SJCRH30 (cell line): ENCODE results near the gene POLR3K. TPM values are rescaled to one million over a fixed set of nuclear protein-coding genes. Genes with fewer than 3 reads are reported as not detected.
"Not testable (repeated sequence)": the region's sequence is repeated elsewhere in the genome, so short reads cannot be mapped to it uniquely, and the experiment has no call there.

ENCODE experiments used
- DNase-seq, 2 experiments: peaks; one replicate each; pipeline ENCODE4 v3.0.0-alpha.2; 2015 to 2020
- H3K27ac ChIP-seq: fragments of 250-450 bp; sonication (Bioruptor Pico); 2 replicates; pipeline ENCODE4 v1.5.1; 2020; ENCODE audit warnings: mild to moderate bottlenecking, moderate library complexity
- H3K27me3 ChIP-seq: fragments of 250-450 bp; sonication (Bioruptor Pico); 2 replicates; pipeline ENCODE4 v1.5.1; 2020; ENCODE audit warnings: mild to moderate bottlenecking, moderate library complexity
- H3K36me3 ChIP-seq: fragments of 250-450 bp; sonication (Bioruptor Pico); 2 replicates; pipeline ENCODE4 v1.5.1; 2020; ENCODE audit warnings: mild to moderate bottlenecking, moderate library complexity
- H3K4me1 ChIP-seq: fragments of 250-450 bp; sonication (Bioruptor Pico); 2 replicates; pipeline ENCODE4 v1.5.1; 2020; ENCODE audit warnings: mild to moderate bottlenecking, moderate library complexity
- H3K4me3 ChIP-seq: fragments of 250-450 bp; sonication (Bioruptor Pico); 2 replicates; pipeline ENCODE4 v1.5.1; 2020; ENCODE audit warnings: mild to moderate bottlenecking, moderate library complexity
- H3K9me3 ChIP-seq: fragments of 250-450 bp; sonication (Bioruptor Pico); replicated peaks from 2 replicates; pipeline ENCODE4 v1.5.1; 2020; ENCODE audit warnings: mild to moderate bottlenecking, moderate library complexity
- total RNA-seq: library from RNA; depleted of rRNA; stranded (reverse); fragments of >200 nt; shearing (Covaris generic); gene quantifications from 2 replicates; pipeline ENCODE4 v1.2.3, GENCODE V29; 2014

Gene POLR3K
- total RNA-seq, 1 experiment from 2014 or later, result 24.3 TPM

DNA sequence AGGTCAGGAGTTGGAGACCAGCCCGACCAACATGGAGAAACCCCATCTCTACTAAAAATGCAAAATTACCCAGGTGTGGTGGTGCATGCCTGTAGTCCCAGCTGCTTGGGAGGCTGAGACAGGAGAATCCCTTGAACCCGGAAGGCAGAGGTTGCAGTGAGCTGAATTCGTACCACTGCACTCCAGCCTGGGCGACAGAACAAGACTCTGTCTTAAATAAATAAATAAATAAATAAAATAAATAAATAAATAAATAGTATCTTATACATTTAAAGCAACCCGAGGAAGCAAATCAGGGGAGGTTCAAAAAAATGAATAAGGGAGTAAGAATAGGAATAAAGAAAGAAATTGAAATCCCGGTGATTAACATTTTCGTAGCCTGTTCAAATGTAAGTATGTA, 6.9 kb downstream of the POLR3K start:
- not testable (repeated sequence) for H3K4me3 ChIP-seq, H3K27me3 ChIP-seq, H3K4me1 ChIP-seq, DNase-seq, H3K9me3 ChIP-seq, H3K27ac ChIP-seq
- H3K36me3 ChIP-seq, result peaks cover 60% of the 10 kb centered on the region

DNA sequence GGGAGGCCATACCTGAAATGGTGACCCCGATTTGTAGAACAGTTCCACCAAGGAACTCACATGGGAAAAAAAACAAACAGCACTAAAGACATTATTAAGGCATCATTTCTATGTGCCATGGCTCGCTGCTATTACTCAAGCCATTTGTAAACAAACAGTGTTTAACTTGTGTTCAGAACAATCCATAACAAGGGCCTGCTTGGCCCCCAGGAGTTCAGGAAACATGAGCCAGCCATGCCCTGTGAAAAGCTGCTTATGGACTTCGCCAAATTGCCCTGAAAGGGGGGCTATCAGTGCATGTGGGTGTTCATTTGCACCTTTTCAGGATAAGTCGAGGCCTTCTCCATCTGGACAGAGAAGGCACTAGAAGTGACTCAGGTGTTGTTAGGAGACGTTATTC, 8.0 kb downstream of the POLR3K start:
- no peak overlapping the region for H3K27ac ChIP-seq

DNA sequence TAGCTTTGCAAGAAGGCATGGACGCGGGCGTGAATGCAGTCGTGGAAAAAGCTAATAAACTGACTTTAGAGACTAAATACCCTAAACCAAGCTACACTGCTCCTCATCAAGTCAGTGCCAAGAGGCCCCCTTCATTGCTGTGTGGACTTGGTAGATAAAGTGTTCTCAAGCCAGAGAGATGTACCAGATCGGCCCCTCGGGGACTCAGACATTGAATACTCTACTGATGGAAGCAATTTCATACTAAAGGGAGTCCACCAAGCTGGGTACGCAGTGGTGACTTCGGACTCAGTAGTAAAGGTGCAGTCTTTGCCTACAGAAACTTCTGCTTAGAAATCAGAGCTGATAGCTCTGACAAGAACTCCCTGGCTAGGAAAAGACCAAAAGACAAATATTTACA, 8.8 kb downstream of the POLR3K start:
- peaks cover 47% of the 10 kb centered on the region for H3K36me3 ChIP-seq
- H3K9me3 ChIP-seq, result no peaks in the 10 kb centered on the region
- H3K4me1 ChIP-seq, result no peaks in the 10 kb centered on the region
- no peaks in the 10 kb centered on the region for H3K27me3 ChIP-seq
- DNase-seq, result no peak
- no peak overlapping the region for H3K4me3 ChIP-seq
- no peak overlapping the region for H3K27ac ChIP-seq

More for the DNA sequence above, 8.0 kb downstream of the POLR3K start:
- Histone ChIP-seq H3K9me3 (no peaks in the 10 kb centered on the region), H3K4me1 (no peaks in the 10 kb centered on the region), H3K4me3 (no peak overlapping the region), H3K36me3 (peaks cover 50% of the 10 kb centered on the region), H3K27me3 (no peaks in the 10 kb centered on the region)
- DNase-seq, result no peak

DNA sequence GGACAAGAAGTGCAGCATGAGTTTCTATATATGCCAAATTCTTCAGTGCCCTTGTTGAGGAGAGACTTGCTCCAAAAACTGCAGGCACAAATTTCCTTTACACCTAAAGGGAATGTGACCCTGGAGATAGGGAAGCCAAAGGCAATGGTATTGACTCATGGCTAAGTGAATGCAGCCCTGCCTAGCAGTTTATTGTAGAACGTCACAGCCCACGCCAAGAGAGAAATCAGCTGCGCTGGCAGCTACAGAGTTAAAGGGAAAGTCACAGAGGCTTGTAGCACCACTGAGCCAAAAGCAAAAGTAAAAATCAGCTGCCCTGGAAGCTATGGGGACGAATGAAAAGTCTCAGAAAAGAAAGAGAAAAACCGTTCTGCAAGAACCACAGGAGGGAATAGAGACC, 10.1 kb downstream of the POLR3K start:
- H3K9me3 ChIP-seq, result no peaks in the 10 kb centered on the region
- no peak for DNase-seq
- no peak overlapping the region for H3K4me3 ChIP-seq
- H3K4me1 ChIP-seq, result no peaks in the 10 kb centered on the region
- peaks cover 43% of the 10 kb centered on the region for H3K36me3 ChIP-seq
- H3K27me3 ChIP-seq, result no peaks in the 10 kb centered on the region
- H3K27ac ChIP-seq, result no peak overlapping the region

DNA sequence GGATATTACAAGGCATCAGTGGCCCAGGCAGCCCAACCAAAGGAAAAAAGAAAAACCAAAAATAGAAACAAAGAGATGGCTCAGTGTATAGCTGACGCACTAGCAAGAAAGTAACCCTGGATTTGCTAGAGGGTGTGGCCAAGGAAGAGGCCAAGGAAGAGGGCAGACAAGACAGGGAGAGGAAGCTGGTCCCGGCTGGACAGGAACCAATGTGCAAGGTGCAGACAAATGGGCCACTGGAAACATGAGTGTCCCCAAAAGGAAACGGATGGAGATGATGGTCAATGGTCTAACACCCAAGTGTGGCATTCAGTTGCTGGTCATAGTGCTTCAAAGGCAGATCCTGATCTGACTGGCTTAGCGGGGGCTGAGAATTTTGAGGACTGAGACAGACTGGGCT, 10.7 kb downstream of the POLR3K start:
- no peak overlapping the region for H3K27ac ChIP-seq
- no peaks in the 10 kb centered on the region for H3K9me3 ChIP-seq
- H3K36me3 ChIP-seq, result peaks cover 39% of the 10 kb centered on the region
- no peak overlapping the region for H3K4me3 ChIP-seq
- DNase-seq, result no peak
- H3K4me1 ChIP-seq, result no peaks in the 10 kb centered on the region
- H3K27me3 ChIP-seq, result no peaks in the 10 kb centered on the region

DNA sequence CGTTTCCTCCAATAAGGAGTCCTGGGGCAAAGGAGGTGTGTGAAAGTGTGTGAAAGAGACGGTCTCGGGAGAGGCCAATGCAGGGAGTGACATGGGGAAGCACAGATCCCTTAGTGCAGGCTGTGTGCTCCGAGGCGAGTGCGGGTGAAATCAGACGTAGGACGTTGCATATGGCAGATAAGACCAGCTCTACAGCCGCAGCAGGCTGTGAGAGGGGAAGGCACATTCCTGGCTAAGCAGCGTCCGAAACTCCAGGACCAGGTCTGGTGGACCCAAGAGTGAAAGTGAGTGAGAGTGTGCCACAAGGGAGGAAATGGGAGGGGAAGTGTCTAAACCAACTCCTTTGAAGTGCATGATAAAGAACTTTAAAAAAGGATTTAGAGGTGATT, 11.3 kb downstream of the POLR3K start:
- no peak overlapping the region for H3K27ac ChIP-seq
- DNase-seq, result no peak

DNA sequence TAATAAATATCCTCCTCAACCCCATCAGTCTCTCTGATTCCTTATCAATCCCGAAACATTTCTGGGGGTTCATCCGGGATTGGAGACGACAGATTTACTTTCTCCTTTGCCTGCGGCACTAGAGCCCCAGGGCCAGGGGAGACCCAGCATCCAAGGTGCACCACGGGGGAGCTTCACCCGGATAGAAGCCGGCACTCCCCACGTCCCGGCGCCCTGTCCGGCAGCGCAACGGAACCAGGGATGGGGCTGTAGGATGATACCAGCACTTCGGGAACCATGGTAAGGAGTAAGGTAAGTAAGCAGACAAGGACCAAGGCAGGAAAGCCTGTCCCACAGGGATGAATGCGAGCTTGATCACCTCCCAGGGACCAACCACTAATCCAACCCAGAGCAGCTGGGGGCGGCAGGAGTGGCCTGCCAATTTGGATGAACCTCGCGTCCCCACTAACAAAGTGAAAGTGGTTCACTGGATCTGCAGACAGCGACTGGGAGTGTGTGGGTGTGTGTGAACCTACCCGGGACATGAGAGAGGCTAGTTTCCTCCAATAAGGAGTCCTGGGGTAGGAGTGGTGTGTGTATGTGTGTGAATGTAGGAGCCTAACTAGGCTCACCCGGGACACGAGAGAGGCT, 11.9 kb downstream of the POLR3K start:
- no peaks in the 10 kb centered on the region for H3K4me1 ChIP-seq
- H3K27ac ChIP-seq, result no peak overlapping the region
- no peak for DNase-seq
- no peaks in the 10 kb centered on the region for H3K9me3 ChIP-seq
- H3K27me3 ChIP-seq, result no peaks in the 10 kb centered on the region
- H3K4me3 ChIP-seq, result no peak overlapping the region
- peaks cover 32% of the 10 kb centered on the region for H3K36me3 ChIP-seq

More for the DNA sequence above, 11.3 kb downstream of the POLR3K start:
- no peaks in the 10 kb centered on the region for H3K4me1 ChIP-seq
- H3K36me3 ChIP-seq, result peaks cover 35% of the 10 kb centered on the region
- no peaks in the 10 kb centered on the region for H3K27me3 ChIP-seq
- H3K4me3 ChIP-seq, result no peak overlapping the region
- H3K9me3 ChIP-seq, result no peaks in the 10 kb centered on the region

DNA sequence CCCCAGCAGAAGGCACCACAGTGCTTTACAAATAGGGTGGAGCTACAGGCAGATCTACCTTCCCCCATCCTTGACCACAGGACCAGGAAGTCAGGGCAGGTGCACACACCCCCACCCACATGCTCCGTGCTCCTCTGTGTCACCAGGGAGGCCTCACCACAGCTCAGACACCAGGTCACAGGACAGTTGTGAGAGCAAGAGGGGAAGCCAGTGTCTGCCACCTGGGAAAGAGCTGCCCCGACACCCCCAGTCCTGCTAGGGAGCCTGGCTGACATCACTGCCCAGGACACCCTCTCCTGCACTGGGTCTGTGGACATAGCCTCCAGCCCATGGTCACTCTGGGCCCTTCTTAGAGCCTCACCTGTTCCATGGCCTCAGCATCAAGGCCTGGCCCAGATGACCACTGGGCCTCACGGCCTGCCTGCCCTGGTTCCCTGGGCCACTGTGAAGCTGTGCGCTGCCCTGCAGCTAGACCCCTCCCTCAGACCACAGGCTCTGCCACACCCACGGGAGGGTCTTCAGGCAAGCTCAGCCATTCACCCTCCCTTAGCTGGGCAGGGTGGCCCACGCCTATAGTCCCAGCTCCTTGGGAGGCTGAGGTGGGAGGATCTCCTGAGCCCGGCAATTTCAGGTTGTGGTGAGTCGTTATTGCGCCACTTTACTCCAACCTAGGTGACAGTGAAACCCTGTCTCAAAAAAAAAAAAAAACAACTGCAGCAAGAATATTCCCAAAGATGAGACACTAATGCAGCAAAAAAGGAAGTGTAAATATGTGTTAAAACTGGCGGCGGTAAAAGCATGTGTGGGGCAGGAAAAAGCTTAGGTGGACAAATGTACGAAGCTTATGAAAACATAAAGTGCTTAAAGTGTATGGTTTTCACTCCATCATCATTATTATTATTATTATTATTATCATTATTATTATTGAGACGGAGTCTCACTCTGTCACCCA, 14.2 kb downstream of the POLR3K start:
- H3K4me3 ChIP-seq, result no peak overlapping the region
- H3K36me3 ChIP-seq, result peaks cover 18% of the 10 kb centered on the region
- DNase-seq, result no peak
- H3K27me3 ChIP-seq, result no peaks in the 10 kb centered on the region
- no peaks in the 10 kb centered on the region for H3K9me3 ChIP-seq
- H3K4me1 ChIP-seq, result no peaks in the 10 kb centered on the region
- no peak overlapping the region for H3K27ac ChIP-seq

DNA sequence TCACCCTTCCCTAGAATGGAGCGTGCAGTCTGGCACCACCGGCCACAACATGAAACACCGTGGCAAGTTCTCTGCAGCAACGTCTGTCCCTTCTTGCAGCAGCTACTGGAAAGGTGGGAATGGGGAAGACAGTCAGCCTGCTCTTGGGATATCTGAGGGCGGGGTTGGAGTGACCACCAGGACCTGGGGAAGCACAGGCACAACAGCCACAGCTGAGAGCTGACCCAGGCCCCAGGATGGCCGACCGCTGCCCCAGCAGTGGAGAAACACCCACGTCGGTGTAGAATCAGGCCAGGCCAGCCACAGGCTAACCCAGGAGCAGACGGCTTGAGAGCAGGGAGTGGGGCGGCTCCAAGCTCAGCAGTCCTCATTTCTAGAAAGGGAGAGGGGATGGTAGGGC, 15.2 kb downstream of the POLR3K start:
- H3K27me3 ChIP-seq, DNase-seq, H3K4me1 ChIP-seq, H3K9me3 ChIP-seq, H3K4me3 ChIP-seq, H3K27ac ChIP-seq: not testable (repeated sequence)
- H3K36me3 ChIP-seq, result peaks cover 10% of the 10 kb centered on the region

DNA sequence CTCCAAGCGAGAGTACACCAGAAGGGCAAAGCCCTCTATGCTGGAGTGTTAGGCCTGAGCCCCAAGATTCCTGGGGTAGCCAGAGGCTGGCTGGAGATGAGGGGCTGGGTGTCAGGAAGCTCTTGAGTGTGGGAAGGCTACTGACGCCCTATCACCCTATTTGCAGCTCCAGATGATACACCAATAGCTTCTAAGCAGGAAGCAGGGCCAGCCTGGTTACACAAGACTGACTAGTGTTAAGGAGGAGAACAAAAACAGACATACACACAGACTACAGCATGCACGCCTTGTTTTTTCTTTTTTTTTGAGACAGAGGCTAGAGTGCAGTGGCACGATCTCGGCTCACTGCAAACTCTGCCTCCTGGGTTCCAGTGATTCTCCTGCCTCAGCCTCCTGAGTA, 15.9 kb downstream of the POLR3K start:
- Histone ChIP-seq H3K9me3 (no peaks in the 10 kb centered on the region), H3K4me1 (no peaks in the 10 kb centered on the region), H3K27me3 (no peaks in the 10 kb centered on the region), H3K27ac (no peak overlapping the region), H3K4me3 (no peak overlapping the region), H3K36me3 (peaks cover 3% of the 10 kb centered on the region)
- no peak for DNase-seq

DNA sequence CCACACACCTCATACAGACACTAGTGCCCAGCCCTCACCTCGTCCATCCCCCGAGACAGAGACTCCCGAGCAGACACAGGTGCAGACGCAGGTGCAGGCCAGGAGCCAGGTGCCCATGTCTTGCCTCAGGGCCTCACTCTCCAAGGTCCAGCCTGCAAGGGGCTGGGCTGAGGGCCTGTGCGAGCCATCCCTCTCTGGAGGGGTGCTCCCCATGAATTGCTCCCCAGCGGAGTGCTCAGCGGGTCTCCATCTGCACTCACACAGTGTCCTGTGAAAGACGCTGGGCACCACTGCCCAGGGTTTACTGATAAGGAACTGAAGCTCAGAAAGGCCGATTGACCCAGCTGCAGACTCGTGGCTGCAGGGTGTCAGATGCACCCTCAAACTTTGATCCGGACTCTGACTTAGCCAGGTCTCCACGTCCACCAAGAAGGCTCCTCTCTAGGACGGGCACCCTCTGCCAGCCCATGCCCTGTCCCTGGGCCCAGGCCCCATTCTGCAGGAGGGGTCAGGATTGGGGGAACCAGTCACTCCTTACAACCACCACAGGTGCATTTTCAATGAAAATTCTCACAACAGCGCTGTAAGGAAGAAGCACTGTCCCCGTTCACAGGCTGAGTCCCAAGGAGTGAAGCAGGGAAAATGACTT, 16.9 kb downstream of the POLR3K start:
- Histone ChIP-seq H3K4me3 (no peak overlapping the region), H3K9me3 (no peaks in the 10 kb centered on the region), H3K4me1 (no peaks in the 10 kb centered on the region), H3K36me3 (peaks cover 2% of the 10 kb centered on the region), H3K27me3 (no peaks in the 10 kb centered on the region), H3K27ac (no peak overlapping the region)
- DNase-seq, result no peak

DNA sequence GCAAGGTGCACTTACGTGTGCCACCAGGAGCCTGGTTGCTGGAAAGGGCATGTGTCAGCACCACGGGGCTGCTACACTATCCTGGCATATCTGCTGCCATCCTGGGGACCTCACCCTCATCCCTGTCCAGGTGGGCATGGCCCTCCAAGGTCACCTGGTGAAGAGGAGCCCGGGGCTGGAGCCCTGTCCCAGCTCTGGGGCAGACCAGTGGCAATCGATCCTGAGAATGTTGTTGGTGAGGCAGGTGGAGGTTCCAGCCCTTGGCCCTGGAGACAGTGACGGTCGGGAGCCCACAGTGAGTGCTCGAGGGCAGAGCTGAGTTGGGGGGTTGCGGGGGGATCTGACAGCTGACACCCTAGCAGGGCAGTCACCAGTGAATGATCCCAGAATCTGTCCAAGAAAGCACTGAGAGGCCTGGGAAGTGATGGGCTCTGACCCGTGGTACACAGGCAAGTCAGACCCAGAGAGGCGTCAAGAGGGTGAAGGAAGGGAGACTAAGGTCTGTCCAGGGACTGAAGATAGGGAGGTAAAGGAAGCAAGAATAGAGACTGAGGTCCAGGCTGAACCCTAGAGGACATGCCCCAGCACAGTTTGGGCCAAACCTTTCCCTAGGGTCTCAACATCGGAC, 17.6 kb downstream of the POLR3K start:
- Histone ChIP-seq H3K4me3 (no peak overlapping the region), H3K27ac (no peak overlapping the region), H3K9me3 (no peaks in the 10 kb centered on the region), H3K4me1 (no peaks in the 10 kb centered on the region), H3K36me3 (peaks cover 2% of the 10 kb centered on the region), H3K27me3 (no peaks in the 10 kb centered on the region)
- no peak for DNase-seq

DNA sequence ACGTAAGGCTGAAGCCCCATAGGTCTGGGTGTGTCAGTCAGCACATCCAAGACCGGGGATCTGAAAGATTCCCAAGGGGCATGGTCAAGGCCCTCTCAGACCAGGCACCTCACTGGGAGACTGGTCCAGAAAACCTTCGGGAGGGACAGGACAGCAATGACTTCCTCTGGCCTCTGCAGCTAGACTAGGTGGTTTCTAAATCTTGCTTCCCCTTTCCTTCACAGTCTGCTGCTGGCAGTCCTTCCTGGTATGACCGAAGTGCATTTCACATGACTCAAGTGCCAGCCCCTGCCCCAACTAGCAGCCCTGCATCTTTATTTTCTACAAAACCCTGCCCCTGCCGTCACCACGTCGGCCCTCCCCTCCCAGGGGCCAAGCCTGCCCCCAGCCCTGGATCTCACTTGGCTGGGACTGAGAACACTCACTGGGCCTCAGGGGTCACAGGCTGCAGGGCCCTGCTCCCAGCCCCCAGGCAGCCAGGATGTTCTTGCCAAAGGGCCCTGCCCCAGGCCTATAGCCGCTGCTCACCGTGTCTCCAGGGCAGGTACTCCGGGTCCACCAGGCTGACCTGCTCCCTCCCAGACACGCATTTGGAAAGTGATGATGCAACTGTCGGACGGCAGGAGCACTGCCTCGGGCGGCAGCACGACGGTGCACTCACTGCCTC, 18.3 kb downstream of the POLR3K start:
- H3K9me3 ChIP-seq, result no peaks in the 10 kb centered on the region
- H3K4me1 ChIP-seq, result no peaks in the 10 kb centered on the region
- H3K36me3 ChIP-seq, result peaks cover 2% of the 10 kb centered on the region
- H3K4me3 ChIP-seq, result no peak overlapping the region
- H3K27ac ChIP-seq, result no peak overlapping the region
- H3K27me3 ChIP-seq, result no peaks in the 10 kb centered on the region
- no peak for DNase-seq

DNA sequence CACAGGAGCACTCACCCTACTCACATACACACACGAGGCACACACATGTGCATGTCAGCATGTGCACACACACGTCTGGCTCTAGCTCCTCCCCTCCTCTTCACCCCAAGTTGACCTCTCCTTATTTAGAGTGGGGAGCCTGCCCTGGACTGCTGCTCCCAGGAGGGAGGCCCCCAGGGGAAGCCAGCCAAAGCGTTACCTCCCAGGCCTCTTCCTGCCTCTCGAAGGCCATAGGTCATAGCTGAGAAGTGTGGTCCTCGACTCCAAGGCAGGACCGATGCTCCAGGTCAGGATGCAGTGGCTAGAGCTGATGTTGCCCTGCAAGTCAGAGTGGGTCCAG, 18.8 kb downstream of the POLR3K start:
- no peaks in the 10 kb centered on the region for H3K36me3 ChIP-seq
- no peaks in the 10 kb centered on the region for H3K9me3 ChIP-seq
- H3K27ac ChIP-seq, result no peak overlapping the region
- no peak for DNase-seq
- no peak overlapping the region for H3K4me3 ChIP-seq
- no peaks in the 10 kb centered on the region for H3K4me1 ChIP-seq
- H3K27me3 ChIP-seq, result no peaks in the 10 kb centered on the region
